ENCODE measurements around the gene TSPAN14. TPM values are rescaled to one million over a fixed set of nuclear protein-coding genes. Genes with fewer than 3 reads are reported as not detected.

Gene TSPAN14
- total and polyA plus RNA-seq, 10 of the 15 experiments (the other 5 are each of a cell fraction or from before 2014, with no cell fraction given) = 2.5 to 31.7 (median 17.9) TPM

GRCh38 chr10:80571352-80571751 is 117.2 kb downstream of the TSPAN14 start:
- H3K27ac ChIP-seq (ENCODE audit: control insufficient read depth, insufficient read depth) = no peak overlapping the region
- peaks cover 0 to 2% of the 10 kb centered on the region in 2 experiments; a peak in 2 of 4 replicates for H3K27me3 ChIP-seq (replicated peaks in 1 of 2; ENCODE audit: control insufficient read depth in 2 of 2, insufficient read depth in 2 of 2, low read length in 1 of 2)
- FAIRE-seq (no peak), DNase-seq (ENCODE audit: low read depth, low spot score) (no peak), ATAC-seq (no peak)
- ChIA-PET SMC1A (ENCODE audit: uncharacterized antibody, unreplicated experiment) (no interaction called here), POLR2A (no interaction called here), RAD21 (ENCODE audit: unreplicated experiment) (no interaction called here), CTCF (no interaction called here)
- WGBS (ENCODE audit: insufficient coverage, insufficient replicate concordance, low lambda C conversion rate, missing lambda C conversion rate) = 92% methylated on average over 9 of the region's 9 CpGs
- in situ Hi-C loops (cut with MboI) = no loop called here
- H3K9me3 ChIP-seq (replicated peaks; ENCODE audit: control insufficient read depth, insufficient read depth, low read length) = no peaks in the 10 kb centered on the region
- no TSS peak for BruUV-seq (replicated peaks)
- no peak overlapping the region for H3K4me3 ChIP-seq
- no peaks in the 10 kb centered on the region for H3K36me3 ChIP-seq (ENCODE audit: control insufficient read depth in 2 of 2, insufficient read depth in 2 of 2, low read length in 1 of 2)
- no peak overlapping the region for H3K9ac ChIP-seq (ENCODE audit: control insufficient read depth, insufficient read depth, low read length)
- no peaks in the 10 kb centered on the region for H3K79me2 ChIP-seq (ENCODE audit: control insufficient read depth, insufficient read depth, low read length)
- no peak overlapping the region for H3K4me2 ChIP-seq (ENCODE audit: control insufficient read depth, insufficient read depth)
- H4K20me1 ChIP-seq (ENCODE audit: control insufficient read depth, insufficient read depth) = no peaks in the 10 kb centered on the region
- no peaks in the 10 kb centered on the region for H3K4me1 ChIP-seq (ENCODE audit: control insufficient read depth, insufficient read depth, low read length)
- no peak overlapping the region for H2AFZ ChIP-seq (ENCODE audit: control insufficient read depth, low read depth, low read length)
- intact Hi-C loops (cut with micrococcal nuclease; ENCODE audit: unreplicated experiment) = no loop called here
- TF ChIP-seq STAT3 (IDR thresholded peaks at IDR 0.05; ENCODE audit: low read depth, low read length) = no peak
- TF ChIP-seq SMARCA5 (IDR thresholded peaks at IDR 0.05) = no peak
- no peak for TF ChIP-seq PBX3 (IDR thresholded peaks at IDR 0.05; ENCODE audit: insufficient replicate concordance, low read depth, low read length)
- TF ChIP-seq RUNX3 (IDR thresholded peaks at IDR 0.05; ENCODE audit: low read length) = no peak
- no peak for TF ChIP-seq PKNOX1 (IDR thresholded peaks at IDR 0.05)
- TF ChIP-seq IKZF1 (conservative IDR thresholded peaks at IDR 0.05) = no peak
- no peak for TF ChIP-seq EP300 (IDR thresholded peaks at IDR 0.05; ENCODE audit: borderline replicate concordance in 1 of 2, control insufficient read depth in 1 of 2, low read depth in 2 of 2, low read length in 2 of 2)
- TF ChIP-seq RCOR1 (conservative IDR thresholded peaks at IDR 0.05; ENCODE audit: low read depth, low read length) = no peak
- no peak for TF ChIP-seq HDAC2 (IDR thresholded peaks at IDR 0.05)
- TF ChIP-seq SPI1 (IDR thresholded peaks at IDR 0.05; ENCODE audit: borderline replicate concordance, insufficient read depth, low read depth, low read length) = no peak
- no peak for TF ChIP-seq ELK1 (IDR thresholded peaks at IDR 0.05; ENCODE audit: low read depth, low read length)
- TF ChIP-seq ZNF687 (IDR thresholded peaks at IDR 0.05) = no peak
- TF ChIP-seq ATF7 (IDR thresholded peaks at IDR 0.05; ENCODE audit: low read depth) = no peak
- no peak for TF ChIP-seq SKIL (IDR thresholded peaks at IDR 0.05; ENCODE audit: low read depth, poor library complexity, severe bottlenecking)
